Transverse colon (tissue), 4 donors: ENCODE data around the gene ZNF438. TPM values are rescaled to one million over a fixed set of nuclear protein-coding genes. Genes with fewer than 3 reads are reported as not detected.
"Not testable (repeated sequence)": the region's sequence is repeated elsewhere in the genome, so short reads cannot be mapped to it uniquely, and the experiment has no call there.

ENCODE experiments used
- DNase-seq: peaks from one replicate; pipeline ENCODE4 v3.0.0-alpha.2; 2019
- H3K27ac ChIP-seq, 4 donors: fragments of 200-600 bp; sonication (generic); 2 replicates each; pipeline ENCODE4 v1.5.1; 2016 to 2018; ENCODE audit warnings: inconsistent platforms in 4 of 4
- H3K27me3 ChIP-seq: fragments of 200-600 bp; sonication (generic); 2 replicates; pipeline ENCODE4 v1.5.1; 2017; ENCODE audit warnings: inconsistent platforms
- H3K36me3 ChIP-seq, 4 donors: fragments of 200-600 bp; sonication (generic); 2 replicates each; pipeline ENCODE4 v1.5.1; 2017 to 2019; ENCODE audit warnings: inconsistent platforms in 4 of 4
- H3K4me1 ChIP-seq, 4 donors: fragments of 200-600 bp; sonication (generic); 2 replicates each; pipeline ENCODE4 v1.5.1; 2017 to 2020; ENCODE audit warnings: inconsistent platforms in 4 of 4
- H3K4me3 ChIP-seq, 4 donors: fragments of 200-600 bp; sonication (generic); 1 replicate in 1 of 4; 2 replicates in 3 of 4; pipeline versions ENCODE4 v1.5.1 to v1.6.1; 2017 to 2019; ENCODE audit warnings: inconsistent platforms in 4 of 4
- H3K9me3 ChIP-seq, 2 donors: fragments of 200-600 bp; sonication (generic); 2 replicates each; pipeline ENCODE4 v1.5.1; 2017 to 2019; ENCODE audit warnings: inconsistent platforms in 2 of 2
- EP300 ChIP-seq: sonication (generic); formaldehyde crosslinking; IDR thresholded peaks from one replicate; pipeline ENCODE4 v1.6.1; 2017; ENCODE audit warnings: antibody characterized with exemption, low read depth
- POLR2A ChIP-seq: fragments of 450-650 bp; IDR thresholded peaks from one replicate; pipeline ENCODE4 v1.6.1; 2016; ENCODE audit warnings: antibody characterized with exemption, mild to moderate bottlenecking, moderate library complexity
- POLR2AphosphoS5 ChIP-seq, 3 donors: sonication (generic); formaldehyde crosslinking; IDR thresholded peaks; one replicate each; pipeline ENCODE4 v1.6.1; 2016; ENCODE audit warnings: antibody characterized with exemption in 3 of 3
- WGBS, 2 donors: methylation state at CpG; one replicate each; pipeline ENCODE4 v1.1.5; 2018; ENCODE audit warnings: low coverage in 1 of 2; 5-methylcytosine and 5-hydroxymethylcytosine counted together
- in situ Hi-C, 4 donors: fragments of 200-750 bp; cut with MboI; loops; one replicate each; pipeline versions ENCODE4 v1.15.0 to v1.15.1; 2017; ENCODE audit warnings: low sequenced_read_pairs in 3 of 4, low pct_ligation_motif_present in 1 of 4, low pct_unique_long_range_greater_than_20kb in 1 of 4
- intact Hi-C: fragments of 100-400 bp; cut with DNase I; formaldehyde crosslinking; loops from one replicate; pipeline ENCODE4 v1.15.1; 2023; ENCODE audit warnings: low total_unique reads
- total RNA-seq, 4 donors: library from RNA; depleted of rRNA; stranded (reverse); fragments of >200 nt; gene quantifications; one replicate each; pipeline ENCODE4 v1.1.0, GENCODE V29; 2016
- TF ChIP-seq, protein P1 (sequence below), 5 experiments: fragments of 200-600 bp in 3 of 5; fragments of 450-650 bp in 2 of 5; sonication (generic) in 3 of 5; IDR thresholded peaks; 1 replicate in 2 of 5; 2 replicates in 3 of 5; pipeline ENCODE4 v1.5.1; 2016 to 2017; ENCODE audit warnings: antibody characterized with exemption in 5 of 5, inconsistent platforms in 3 of 5, mild to moderate bottlenecking in 2 of 5, moderate library complexity in 1 of 5

ZNF438 gene
- total RNA-seq, 4 donors from 2014 or later = 4.4 to 7.4 (median 6.4) TPM

GRCh38 chr10:30984563-30985328 is 46.9 kb downstream of the ZNF438 start:
- Histone ChIP-seq H3K27ac (no peak overlapping the region), H3K9me3 (no peaks in the 10 kb centered on the region), H3K27me3 (no peaks in the 10 kb centered on the region), H3K4me3 (no peak overlapping the region), H3K36me3 (no peaks in the 10 kb centered on the region), H3K4me1 (peaks cover 0 to 15% (median 6%) of the 10 kb centered on the region in 4 donors)
- no peak for TF ChIP-seq POLR2AphosphoS5 (IDR thresholded peaks at IDR 0.05)
- intact Hi-C loops (no loop called here), in situ Hi-C loops (no loop called here)
- DNase-seq = no peak
- 87 to 95% methylated on average over 4 of the region's 4 CpGs for WGBS, 2 donors

- H3K4me3 ChIP-seq, H3K9me3 ChIP-seq, H3K36me3 ChIP-seq, H3K27ac ChIP-seq, DNase-seq, H3K27me3 ChIP-seq, intact Hi-C loops, in situ Hi-C loops: not testable (repeated sequence)
- peaks cover 0 to 15% (median 3%) of the 10 kb centered on the region in 4 donors for H3K4me1 ChIP-seq
- 76 to 81% methylated on average over 6 of the region's 6 CpGs for WGBS, 2 donors
These were observed 48.5 kb downstream of the ZNF438 start for GRCh38 chr10:30983209-30983608.

- H3K27me3 ChIP-seq = no peaks in the 10 kb centered on the region
- no peaks in the 10 kb centered on the region for H3K9me3 ChIP-seq
- intact Hi-C loops = no loop called here
- TF ChIP-seq POLR2AphosphoS5 (IDR thresholded peaks at IDR 0.05) = peak; percentile 21 to 75 (median 75)
- no peak for TF ChIP-seq POLR2A
- H3K4me3 ChIP-seq = no peak overlapping the region
- WGBS, 2 donors = 45 to 48% methylated on average over 6 to 7 of the region's 7 CpGs
- in situ Hi-C loops = no loop called here
- H3K36me3 ChIP-seq = no peaks in the 10 kb centered on the region
- peak overlapping the region; percentile 46 to 67 (median 51) for H3K27ac ChIP-seq
- peak; percentile 33 for DNase-seq
- H3K4me1 ChIP-seq = peaks cover 0 to 15% (median 3%) of the 10 kb centered on the region in 4 donors
These were observed 50.6 kb downstream of the ZNF438 start for GRCh38 chr10:30980951-30981616.

DNA sequence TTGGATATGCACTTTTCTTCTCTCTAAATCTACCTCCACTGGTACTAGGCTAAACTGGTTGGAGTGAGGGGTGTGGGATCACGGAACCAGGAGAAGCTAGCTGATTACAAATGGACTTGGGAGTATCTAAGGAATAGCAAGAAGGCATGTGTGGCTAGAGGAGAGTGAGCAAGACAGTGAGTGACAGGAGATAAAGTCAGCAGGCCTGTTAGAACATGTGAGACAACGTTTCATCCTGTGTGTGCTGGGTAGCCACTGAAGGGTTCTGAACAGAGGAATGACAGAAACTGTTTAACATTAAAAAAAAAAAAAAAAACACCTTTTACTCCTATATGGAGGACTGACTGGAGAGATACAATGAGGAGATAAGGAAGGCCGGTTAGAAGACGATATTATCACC is 51.7 kb downstream of the ZNF438 start:
- intact Hi-C loops (no loop called here), in situ Hi-C loops (no loop called here)
- Histone ChIP-seq H3K4me3 (no peak overlapping the region), H3K9me3 (no peaks in the 10 kb centered on the region), H3K36me3 (no peaks in the 10 kb centered on the region), H3K27me3 (no peaks in the 10 kb centered on the region), H3K27ac (peak overlapping the region; percentile 12 to 67 (median 48)), H3K4me1 (peaks cover 0 to 18% (median 4%) of the 10 kb centered on the region in 4 donors)
- WGBS, 2 donors = 91 to 98% methylated on average over 4 of the region's 4 CpGs
- no peak for DNase-seq
- TF ChIP-seq POLR2AphosphoS5 (IDR thresholded peaks at IDR 0.05) (no peak), POLR2A (no peak), EP300 (no peak)
- TF ChIP-seq, protein P1, sequence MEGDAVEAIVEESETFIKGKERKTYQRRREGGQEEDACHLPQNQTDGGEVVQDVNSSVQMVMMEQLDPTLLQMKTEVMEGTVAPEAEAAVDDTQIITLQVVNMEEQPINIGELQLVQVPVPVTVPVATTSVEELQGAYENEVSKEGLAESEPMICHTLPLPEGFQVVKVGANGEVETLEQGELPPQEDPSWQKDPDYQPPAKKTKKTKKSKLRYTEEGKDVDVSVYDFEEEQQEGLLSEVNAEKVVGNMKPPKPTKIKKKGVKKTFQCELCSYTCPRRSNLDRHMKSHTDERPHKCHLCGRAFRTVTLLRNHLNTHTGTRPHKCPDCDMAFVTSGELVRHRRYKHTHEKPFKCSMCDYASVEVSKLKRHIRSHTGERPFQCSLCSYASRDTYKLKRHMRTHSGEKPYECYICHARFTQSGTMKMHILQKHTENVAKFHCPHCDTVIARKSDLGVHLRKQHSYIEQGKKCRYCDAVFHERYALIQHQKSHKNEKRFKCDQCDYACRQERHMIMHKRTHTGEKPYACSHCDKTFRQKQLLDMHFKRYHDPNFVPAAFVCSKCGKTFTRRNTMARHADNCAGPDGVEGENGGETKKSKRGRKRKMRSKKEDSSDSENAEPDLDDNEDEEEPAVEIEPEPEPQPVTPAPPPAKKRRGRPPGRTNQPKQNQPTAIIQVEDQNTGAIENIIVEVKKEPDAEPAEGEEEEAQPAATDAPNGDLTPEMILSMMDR (IDR thresholded peaks at IDR 0.05) = no peak

GRCh38 chr10:30978843-30979242 is 52.8 kb downstream of the ZNF438 start:
- DNase-seq = no peak
- Histone ChIP-seq H3K36me3 (no peaks in the 10 kb centered on the region), H3K4me3 (no peak overlapping the region), H3K4me1 (peaks cover 0 to 22% (median 4%) of the 10 kb centered on the region in 4 donors), H3K27me3 (no peaks in the 10 kb centered on the region), H3K27ac (no peak overlapping the region), H3K9me3 (no peaks in the 10 kb centered on the region)
- WGBS, 2 donors = 98 to 100% methylated on average over 1 to 2 of the region's 2 CpGs
- in situ Hi-C loops (no loop called here), intact Hi-C loops (no loop called here)
- no peak for TF ChIP-seq POLR2AphosphoS5 (IDR thresholded peaks at IDR 0.05)
- TF ChIP-seq, protein P1 (IDR thresholded peaks at IDR 0.05) = no peak
- no peak for TF ChIP-seq POLR2A
- TF ChIP-seq EP300 = no peak
